B cell (primary cell): Measurements from ENCODE around the gene PTH1R. TPM values are rescaled to one million over a fixed set of nuclear protein-coding genes. Genes with fewer than 3 reads are reported as not detected.
A peak's percentile ranks its signal among the peaks of the same experiment; 100 is the strongest.

ENCODE experiments used
- ATAC-seq: fragments of 200-7000 bp; cut with Tn5 transposase; one replicate; pipeline ENCODE4 v1.10.0; 2021; ENCODE audit warnings: low read depth, mild to moderate bottlenecking, moderate number of reproducible peaks, moderate library complexity
- CTCF ChIA-PET: fragments of 350-600 bp; sonication (Branson Sonifier 250); formaldehyde crosslinking; loops from one replicate; lab custom pipeline; 2021; ENCODE audit warnings: antibody characterized with exemption, inconsistent platforms; lab: Charles Lee
- POLR2A ChIA-PET: fragments of 350-600 bp; sonication (Branson Sonifier 250); formaldehyde crosslinking; loops from one replicate; lab custom pipeline; 2021; ENCODE audit warnings: antibody characterized with exemption; lab: Charles Lee
- DNase-seq: peaks from one replicate; pipeline ENCODE4 v3.0.0; 2013
- H2AFZ ChIP-seq: 2 replicates; pipeline ENCODE4 v1.6.1; 2012; ENCODE audit warnings: mild to moderate bottlenecking, low read depth, low read length; ENCODE audit not compliant: insufficient read depth, poor library complexity, severe bottlenecking
- H3K27ac ChIP-seq, 2 donors: 1 replicate in 1 of 2; 2 replicates in 1 of 2; pipeline ENCODE4 v1.5.1; 2012 to 2013; ENCODE audit warnings: low read length in 2 of 2, mild to moderate bottlenecking in 2 of 2, moderate library complexity in 1 of 2
- H3K27me3 ChIP-seq, 4 experiments: fragments of 200-600 bp in 1 of 4; sonication (generic) in 1 of 4; replicated peaks in 1 of 4; 1 replicate in 2 of 4; 2 replicates in 2 of 4; pipeline versions ENCODE4 v1.6.1 to v1.7.0; 2013 to 2016; ENCODE audit warnings: low read length in 3 of 4, mild to moderate bottlenecking in 2 of 4, mixed read lengths in 1 of 4, moderate library complexity in 1 of 4; ENCODE audit not compliant: insufficient read depth in 4 of 4, control insufficient read depth in 3 of 4; ENCODE audit errors: control extremely low read depth in 1 of 4
- H3K36me3 ChIP-seq, 2 experiments: replicated peaks in 1 of 2; 1 replicate in 1 of 2; 2 replicates in 1 of 2; pipeline versions ENCODE4 v1.6.1 to v1.7.1; 2013; ENCODE audit warnings: low read length in 1 of 2; ENCODE audit not compliant: insufficient read depth in 2 of 2, control insufficient read depth in 1 of 2; ENCODE audit errors: control extremely low read depth in 1 of 2, extremely low read depth in 1 of 2
- H3K4me1 ChIP-seq, 2 donors: fragments of 200-600 bp in 1 of 2; sonication (generic) in 1 of 2; 1 replicate in 1 of 2; 2 replicates in 1 of 2; pipeline versions ENCODE4 v1.5.1 to v1.6.1; 2013 to 2017; ENCODE audit warnings: low read length in 2 of 2; ENCODE audit not compliant: control insufficient read depth in 2 of 2, insufficient read depth in 2 of 2
- H3K4me2 ChIP-seq: replicated peaks from 2 replicates; pipeline ENCODE3; 2012; ENCODE audit warnings: mild to moderate bottlenecking, low read depth, low read length; ENCODE audit not compliant: poor library complexity, severe bottlenecking
- H3K4me3 ChIP-seq, 5 experiments: fragments of 200-600 bp in 1 of 5; sonication (generic) in 1 of 5; 1 replicate in 3 of 5; 2 replicates in 2 of 5; pipeline versions ENCODE4 v1.5.1 to v1.7.0; 2011 to 2016; ENCODE audit warnings: low read length in 4 of 5, mild to moderate bottlenecking in 4 of 5, low read depth in 2 of 5, control low read depth in 1 of 5, moderate library complexity in 1 of 5; ENCODE audit not compliant: insufficient read depth in 1 of 5; ENCODE audit errors: control extremely low read depth in 1 of 5, extremely low read depth in 1 of 5
- H3K79me2 ChIP-seq: fragments of 200-600 bp; sonication (generic); one replicate; pipeline ENCODE4 v1.6.0; 2016; ENCODE audit warnings: low read length; ENCODE audit not compliant: control insufficient read depth, insufficient read depth
- H3K9ac ChIP-seq: fragments of 200-600 bp; sonication (generic); 2 replicates; pipeline ENCODE4 v1.6.1; 2017; ENCODE audit warnings: mild to moderate bottlenecking, low read length, moderate library complexity
- H3K9me3 ChIP-seq, 3 donors: one replicate each; pipeline versions ENCODE4 v1.6.1 to v1.7.1; 2013; ENCODE audit warnings: low read length in 2 of 3; ENCODE audit not compliant: control insufficient read depth in 2 of 3, insufficient read depth in 1 of 3; ENCODE audit errors: control extremely low read depth in 1 of 3
- H4K20me1 ChIP-seq: 2 replicates; pipeline ENCODE4 v1.6.0; 2012; ENCODE audit warnings: mild to moderate bottlenecking, low read length; ENCODE audit not compliant: insufficient read depth, control insufficient read depth, poor library complexity, severe bottlenecking
- H3K27ac Mint-ChIP-seq: one replicate; pipeline ENCODE4 v1.8.0; 2021; ENCODE audit warnings: mixed read lengths
- H3K27me3 Mint-ChIP-seq: one replicate; pipeline ENCODE4 v1.8.0; 2021; ENCODE audit warnings: mixed read lengths
- H3K4me1 Mint-ChIP-seq: one replicate; pipeline ENCODE4 v1.8.0; 2021; ENCODE audit warnings: mixed read lengths
- H3K4me3 Mint-ChIP-seq: one replicate; pipeline ENCODE4 v1.8.0; 2021; ENCODE audit warnings: mixed read lengths
- H3K9me3 Mint-ChIP-seq: one replicate; pipeline ENCODE4 v1.8.0; 2022; ENCODE audit warnings: mixed read lengths; ENCODE audit not compliant: insufficient read depth
- EZH2 ChIP-seq: IDR thresholded peaks from 2 replicates; pipeline ENCODE4 v1.6.1; 2012; ENCODE audit warnings: borderline replicate concordance, low read depth, mild to moderate bottlenecking, moderate library complexity, low read length; ENCODE audit not compliant: insufficient read depth, poor library complexity, severe bottlenecking
- WGBS: methylation state at CpG from one replicate; pipeline ENCODE4 v1.1.5; 2013; ENCODE audit warnings: missing lambda C conversion rate; ENCODE audit not compliant: insufficient coverage; 5-methylcytosine and 5-hydroxymethylcytosine counted together
- intact Hi-C: fragments of 100-400 bp; cut with micrococcal nuclease; formaldehyde crosslinking; loops from one replicate; pipeline ENCODE4 v1.10.0; 2022
- polyA plus RNA-seq: library from polyadenylated mRNA; depleted of rRNA; stranded (reverse); fragments of >200 nt; gene quantifications from 2 replicates; pipeline ENCODE4 v1.2.3, GENCODE V29; 2012
- total RNA-seq, 2 donors: library from RNA; stranded (reverse); fragments of 120-200 nt in 1 of 2; gene quantifications; 1 replicate in 1 of 2; 2 replicates in 1 of 2; pipeline versions ENCODE4 v1.2.3 to v1.2.4, GENCODE V29; 2013 to 2022
- TF ChIP-seq, protein P1 (sequence below): fragments of 200-600 bp; IDR thresholded peaks from one replicate; pipeline ENCODE4 v1.8.0; 2022; ENCODE audit warnings: antibody characterized with exemption, mild to moderate bottlenecking

Gene PTH1R
- total and polyA plus RNA-seq, 2 donors (not counting 1 experiment from before 2014, with no cell fraction given) = not detected

DNA sequence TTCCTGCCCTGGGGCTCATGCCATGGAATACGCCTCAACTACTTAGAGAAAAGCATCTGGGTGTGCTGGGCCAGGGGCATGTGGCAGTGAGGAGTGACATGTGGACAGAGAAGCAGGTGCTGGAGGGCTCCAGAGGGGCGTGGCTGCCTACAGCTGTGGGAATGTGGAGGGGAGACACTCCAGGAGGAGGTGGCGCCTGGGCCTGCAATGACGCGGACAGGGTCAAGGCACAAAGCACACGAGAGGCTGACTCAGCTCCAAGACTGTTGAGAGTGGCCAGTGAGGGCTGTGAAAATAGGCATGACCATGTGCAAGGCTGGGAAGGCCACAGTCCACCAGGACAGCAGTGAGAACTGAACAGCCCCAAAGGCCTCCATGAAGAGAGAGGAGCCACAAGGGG is 48.5 kb downstream of the PTH1R start:
- Histone ChIP-seq H3K27me3 (no peaks in the 10 kb centered on the region), H3K4me1 (peaks cover 80 to 82% of the 10 kb centered on the region in 2 donors), H4K20me1 (peaks cover 32% of the 10 kb centered on the region), H3K4me3 (peak overlapping the region; percentile 26 to 56 (median 44)), H3K79me2 (peaks cover 58% of the 10 kb centered on the region), H3K9ac (peak overlapping the region; percentile 61), H3K4me2 (peak overlapping the region; percentile 89), H3K9me3 (peaks cover 2 to 9% (median 7%) of the 10 kb centered on the region in 3 donors), H3K36me3 (peaks cover 4 to 52% of the 10 kb centered on the region in 2 experiments), H2AFZ (no peak overlapping the region), H3K27ac (peak overlapping the region; percentile 85 to 92)
- Mint-ChIP-seq H3K27ac (peak overlapping the region; percentile 86), H3K9me3 (peaks cover 3% of the 10 kb centered on the region), H3K27me3 (no peaks in the 10 kb centered on the region), H3K4me3 (peak overlapping the region; percentile 79), H3K4me1 (peaks cover 78% of the 10 kb centered on the region)
- intact Hi-C loops = loop anchor here (2.0 to 10.0 kb wide), 4 partner anchors 17 to 399 kb away; partner anchors contain the start of genes KIF9, KLHL18 and SETD2
- DNase-seq (no peak), ATAC-seq (no peak)
- 48% methylated on average over 6 of the region's 6 CpGs for WGBS
- TF ChIP-seq EZH2 = no peak
- TF ChIP-seq, protein P1, sequence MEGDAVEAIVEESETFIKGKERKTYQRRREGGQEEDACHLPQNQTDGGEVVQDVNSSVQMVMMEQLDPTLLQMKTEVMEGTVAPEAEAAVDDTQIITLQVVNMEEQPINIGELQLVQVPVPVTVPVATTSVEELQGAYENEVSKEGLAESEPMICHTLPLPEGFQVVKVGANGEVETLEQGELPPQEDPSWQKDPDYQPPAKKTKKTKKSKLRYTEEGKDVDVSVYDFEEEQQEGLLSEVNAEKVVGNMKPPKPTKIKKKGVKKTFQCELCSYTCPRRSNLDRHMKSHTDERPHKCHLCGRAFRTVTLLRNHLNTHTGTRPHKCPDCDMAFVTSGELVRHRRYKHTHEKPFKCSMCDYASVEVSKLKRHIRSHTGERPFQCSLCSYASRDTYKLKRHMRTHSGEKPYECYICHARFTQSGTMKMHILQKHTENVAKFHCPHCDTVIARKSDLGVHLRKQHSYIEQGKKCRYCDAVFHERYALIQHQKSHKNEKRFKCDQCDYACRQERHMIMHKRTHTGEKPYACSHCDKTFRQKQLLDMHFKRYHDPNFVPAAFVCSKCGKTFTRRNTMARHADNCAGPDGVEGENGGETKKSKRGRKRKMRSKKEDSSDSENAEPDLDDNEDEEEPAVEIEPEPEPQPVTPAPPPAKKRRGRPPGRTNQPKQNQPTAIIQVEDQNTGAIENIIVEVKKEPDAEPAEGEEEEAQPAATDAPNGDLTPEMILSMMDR = no peak
- ChIA-PET POLR2A (interaction anchor here (1.8 to 2.9 kb wide), 2 partner anchors 50 to 54 kb away, joined by 14 to 15 read pairs; partner anchors contain the start of genes CCDC12 and NBEAL2), CTCF (interaction anchor here (0.7 to 13.6 kb wide), 5 partner anchors 48 to 397 kb away, joined by 3 to 146 read pairs (median 3); partner anchors contain the start of gene NBEAL2)

DNA sequence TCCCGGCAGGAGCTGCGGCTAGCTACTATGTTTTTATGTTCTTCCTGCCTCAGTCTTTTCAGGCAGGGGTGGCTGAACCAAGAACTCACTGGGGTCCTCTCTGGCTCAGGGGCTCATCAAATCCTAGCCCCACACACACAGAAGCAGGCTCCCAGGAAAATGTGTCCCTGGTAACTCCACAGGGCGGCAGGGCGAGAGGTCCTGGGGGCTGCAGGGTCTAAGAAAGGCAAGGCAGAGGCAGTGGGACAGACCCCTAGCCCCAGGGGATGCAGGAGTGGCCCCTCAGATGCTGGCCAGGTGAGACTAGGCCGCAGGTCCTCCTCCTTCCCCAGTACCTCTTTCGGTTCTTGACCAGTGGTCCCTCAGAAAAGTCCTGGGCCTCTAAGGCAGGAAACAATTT is 48.9 kb downstream of the PTH1R start:
- H3K9me3 Mint-ChIP-seq = peaks cover 3% of the 10 kb centered on the region
- DNase-seq = no peak
- H3K9me3 ChIP-seq = peaks cover 2 to 9% (median 7%) of the 10 kb centered on the region in 3 donors
- H2AFZ ChIP-seq = no peak overlapping the region
- ATAC-seq = no peak
- no peaks in the 10 kb centered on the region for H3K27me3 Mint-ChIP-seq
- POLR2A ChIA-PET = interaction anchor here (1.2 to 2.9 kb wide), 4 partner anchors 10 to 53 kb away, joined by 4 to 15 read pairs (median 10); partner anchors contain the start of genes CCDC12 and NBEAL2
- peak overlapping the region; percentile 79 for H3K4me3 Mint-ChIP-seq
- TF ChIP-seq EZH2 = no peak
- TF ChIP-seq, protein P1 = no peak
- intact Hi-C loops = loop anchor here (2.0 to 10.0 kb wide), 4 partner anchors 18 to 398 kb away; partner anchors contain the start of genes KIF9, KLHL18 and SETD2
- no peaks in the 10 kb centered on the region for H3K27me3 ChIP-seq
- 36% methylated on average over 6 of the region's 6 CpGs for WGBS
- H3K4me1 Mint-ChIP-seq = peaks cover 83% of the 10 kb centered on the region
- CTCF ChIA-PET = interaction anchor here (0.7 to 13.6 kb wide), 7 partner anchors 12 to 397 kb away, joined by 3 to 146 read pairs (median 4); partner anchors contain the start of gene NBEAL2
- peak overlapping the region; percentile 26 to 56 (median 44) for H3K4me3 ChIP-seq
- peaks cover 4 to 48% of the 10 kb centered on the region in 2 experiments for H3K36me3 ChIP-seq
- H4K20me1 ChIP-seq = peaks cover 28% of the 10 kb centered on the region
- H3K9ac ChIP-seq = peak overlapping the region; percentile 61
- peaks cover 84 to 86% of the 10 kb centered on the region in 2 donors for H3K4me1 ChIP-seq
- peaks cover 61% of the 10 kb centered on the region for H3K79me2 ChIP-seq
- peak overlapping the region; percentile 89 for H3K4me2 ChIP-seq
- peak overlapping the region; percentile 85 to 92 for H3K27ac ChIP-seq
- H3K27ac Mint-ChIP-seq = peak overlapping the region; percentile 86
